HG03135 (cell line): ENCODE measurements around the gene NKX1-2.
"Not testable (repeated sequence)": the region's sequence is repeated elsewhere in the genome, so short reads cannot be mapped to it uniquely, and the experiment has no call there.

ENCODE experiments used
- ATAC-seq: cut with Tn5 transposase; IDR thresholded peaks from one replicate; pipeline ENCODE4 v1.9.1; 2021; ENCODE audit warnings: mild to moderate bottlenecking, moderate library complexity; ENCODE audit not compliant: unreplicated experiment

Gene NKX1-2

GRCh38 chr10:124453960-124454610 lies 4.2 kb upstream of the NKX1-2 start:
- no peak for ATAC-seq

GRCh38 chr10:124451276-124451675 lies 1.4 kb upstream of the NKX1-2 start:
- no peak for ATAC-seq

- no peak for ATAC-seq
Observed at GRCh38 chr10:124450783-124451057, 885 bp upstream of the NKX1-2 start.

GRCh38 chr10:124449170-124450011 lies 444 bp downstream of the NKX1-2 start:
- ATAC-seq = no peak

GRCh38 chr10:124448696-124449169 lies 1.1 kb downstream of the NKX1-2 start:
- ATAC-seq = no peak

GRCh38 chr10:124447751-124448466 lies 1.9 kb downstream of the NKX1-2 start:
- no peak for ATAC-seq

GRCh38 chr10:124446830-124447750 lies 2.7 kb downstream of the NKX1-2 start:
- ATAC-seq = no peak

- not testable (repeated sequence) for ATAC-seq
Observed at GRCh38 chr10:124441694-124442093, 8.1 kb downstream of the NKX1-2 start.

GRCh38 chr10:124436191-124436638 lies 13.6 kb downstream of the NKX1-2 start:
- peak; percentile 54 for ATAC-seq

- ATAC-seq = not testable (repeated sequence)
Observed at GRCh38 chr10:124435683-124436082, 14.2 kb downstream of the NKX1-2 start.

GRCh38 chr10:124433461-124433860 lies 16.4 kb downstream of the NKX1-2 start:
- no peak for ATAC-seq

- no peak for ATAC-seq
Observed at GRCh38 chr10:124430077-124430476, 19.8 kb downstream of the NKX1-2 start.

GRCh38 chr10:124429576-124429975 lies 20.3 kb downstream of the NKX1-2 start:
- ATAC-seq = no peak

- no peak for ATAC-seq
Observed at GRCh38 chr10:124428207-124428777, 21.5 kb downstream of the NKX1-2 start.

GRCh38 chr10:124425227-124425962 lies 24.4 kb downstream of the NKX1-2 start:
- no peak for ATAC-seq

- no peak for ATAC-seq
Observed at GRCh38 chr10:124423813-124424212, 26.0 kb downstream of the NKX1-2 start.

GRCh38 chr10:124422742-124423141 lies 27.1 kb downstream of the NKX1-2 start:
- no peak for ATAC-seq

GRCh38 chr10:124420254-124420653 lies 29.6 kb downstream of the NKX1-2 start:
- ATAC-seq = no peak

- no peak for ATAC-seq
Observed at GRCh38 chr10:124419635-124420034, 30.2 kb downstream of the NKX1-2 start.
